T-helper 22 cell (primary cell): ENCODE results near the gene KLF15.

Experiments
- DNase-seq: peaks from one replicate; pipeline ENCODE4 v3.0.0-alpha.2; 2020; ENCODE audit warnings: low read depth

Gene KLF15

DNA sequence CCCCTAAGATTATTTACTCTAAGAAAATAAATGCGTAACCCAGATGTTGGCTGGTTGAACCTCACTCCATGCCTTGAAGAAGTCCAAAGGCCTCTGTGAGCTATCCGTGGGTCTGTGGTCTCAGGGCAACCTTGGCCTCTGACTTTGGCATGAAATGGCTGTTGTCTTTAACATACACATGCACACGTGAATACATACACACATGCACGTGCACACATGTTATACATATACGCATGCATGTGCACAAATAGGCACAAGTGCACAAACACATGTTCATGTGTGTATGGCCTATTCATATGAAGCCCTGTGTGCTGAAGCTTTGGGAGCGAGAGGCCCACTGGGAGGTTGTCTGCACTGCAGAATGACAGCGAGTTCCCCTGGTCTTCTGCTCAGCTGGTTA lies 50.8 kb downstream of the KLF15 start:
- DNase-seq, result no peak

DNA sequence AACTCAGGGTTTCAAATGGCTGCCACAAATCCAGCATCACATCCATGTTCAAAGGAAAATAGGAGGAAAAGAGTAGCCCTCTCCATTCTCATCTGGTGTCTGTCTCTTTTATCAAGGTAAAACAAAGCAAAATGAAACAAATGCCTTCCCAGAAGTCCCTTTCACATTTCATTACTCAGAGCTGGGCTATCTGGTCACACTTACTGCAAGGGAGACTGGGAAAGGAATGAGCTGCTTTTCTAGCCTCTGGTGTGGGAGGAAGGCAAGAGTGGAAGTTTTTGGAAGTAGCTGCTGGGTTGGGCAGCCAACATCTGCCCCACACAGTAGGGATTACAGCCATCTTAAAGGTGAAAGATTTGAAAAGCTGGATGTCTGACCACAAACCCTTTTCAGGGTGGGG lies 51.8 kb downstream of the KLF15 start:
- DNase-seq, result no peak

DNA sequence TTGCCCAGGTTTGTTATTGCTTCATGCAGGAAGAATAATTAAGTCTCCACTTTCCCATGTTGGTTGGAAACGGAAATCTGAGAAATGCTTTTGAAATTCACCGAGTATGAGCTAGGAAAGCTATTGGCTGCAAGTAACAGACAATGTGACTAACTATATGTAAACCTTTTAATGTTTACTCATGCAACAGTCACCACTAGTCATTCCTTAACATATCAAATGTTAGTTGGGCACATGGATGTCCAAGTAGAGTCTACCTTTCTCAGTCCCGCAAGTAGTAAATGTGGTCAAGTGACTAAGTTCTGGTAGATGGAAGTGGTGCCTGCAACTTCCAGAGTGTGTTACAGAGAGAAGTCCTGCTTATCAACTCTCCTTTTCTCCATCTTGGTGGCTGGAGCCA lies 52.5 kb downstream of the KLF15 start:
- DNase-seq, result no peak

DNA sequence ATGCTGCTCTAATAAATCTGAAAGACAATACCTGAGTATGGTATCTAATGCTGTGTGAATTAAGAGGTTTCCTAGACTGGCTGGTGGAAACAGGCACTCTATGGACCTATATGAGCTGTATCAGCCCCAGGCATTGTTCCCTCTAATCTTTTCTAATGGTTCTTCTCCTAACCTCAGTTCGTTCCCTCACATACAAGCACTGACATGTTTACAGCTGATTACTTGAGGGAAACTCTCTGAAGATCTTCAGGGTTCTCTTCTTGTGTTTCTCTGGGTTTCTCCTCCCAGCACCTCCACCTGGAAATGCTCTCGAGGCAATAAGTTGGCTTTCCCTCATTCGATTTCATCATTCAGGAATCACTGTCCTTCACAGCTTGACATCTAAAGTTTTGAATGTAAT lies 52.9 kb downstream of the KLF15 start:
- DNase-seq, result no peak

DNA sequence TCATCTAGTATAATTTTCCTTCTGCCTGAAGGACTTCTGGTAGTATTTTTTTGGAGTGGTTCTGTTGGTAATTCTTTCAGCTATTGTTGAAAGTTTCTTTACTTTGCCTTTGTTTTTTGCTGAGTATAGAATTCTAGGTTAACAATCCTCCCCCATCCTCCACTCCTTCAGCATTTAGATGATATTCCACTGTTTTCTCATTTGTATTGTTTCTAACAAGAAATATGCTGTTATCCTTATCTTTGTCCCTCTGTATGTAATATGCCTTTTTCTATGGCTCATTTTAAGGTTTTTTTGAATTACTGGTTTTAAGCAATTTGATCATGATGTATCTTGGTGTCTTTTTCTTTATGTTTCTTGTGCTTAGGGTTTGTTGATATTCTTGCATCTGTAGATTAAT lies 53.9 kb downstream of the KLF15 start:
- no peak for DNase-seq

DNA sequence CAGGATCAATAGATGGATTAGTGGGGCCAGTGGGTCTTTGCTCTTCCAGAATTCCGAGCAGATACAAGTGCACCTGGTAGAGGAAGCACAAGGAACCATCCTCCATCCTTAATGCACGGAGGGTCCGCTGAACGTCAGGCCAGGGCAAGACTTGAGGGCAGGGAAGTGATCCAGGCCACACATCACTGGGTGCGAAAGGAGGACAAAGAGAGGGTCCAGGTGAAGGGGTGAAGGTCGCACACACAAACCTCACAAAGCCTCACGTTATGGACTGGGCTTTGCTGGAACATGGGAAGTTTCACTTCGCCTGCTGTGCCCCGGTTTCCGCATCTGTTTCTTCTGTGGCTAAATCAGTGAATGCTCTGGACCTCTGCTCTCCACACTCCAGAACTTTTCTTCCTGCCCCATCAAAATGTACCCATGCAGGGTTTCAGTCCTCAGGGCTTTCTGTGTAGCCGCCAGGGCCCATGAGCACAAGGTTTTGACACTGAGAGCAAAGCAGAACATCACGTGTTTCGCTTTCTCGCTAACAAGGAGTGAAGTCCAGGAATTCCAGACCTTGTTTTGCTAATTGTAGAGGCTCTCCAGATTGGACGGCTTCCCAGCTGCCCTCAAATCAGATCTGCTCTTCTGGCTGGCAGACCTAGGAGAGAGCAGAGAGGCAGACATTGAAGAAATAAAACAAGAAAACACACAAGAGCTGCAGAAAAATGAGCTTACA lies 56.3 kb downstream of the KLF15 start:
- no peak for DNase-seq

DNA sequence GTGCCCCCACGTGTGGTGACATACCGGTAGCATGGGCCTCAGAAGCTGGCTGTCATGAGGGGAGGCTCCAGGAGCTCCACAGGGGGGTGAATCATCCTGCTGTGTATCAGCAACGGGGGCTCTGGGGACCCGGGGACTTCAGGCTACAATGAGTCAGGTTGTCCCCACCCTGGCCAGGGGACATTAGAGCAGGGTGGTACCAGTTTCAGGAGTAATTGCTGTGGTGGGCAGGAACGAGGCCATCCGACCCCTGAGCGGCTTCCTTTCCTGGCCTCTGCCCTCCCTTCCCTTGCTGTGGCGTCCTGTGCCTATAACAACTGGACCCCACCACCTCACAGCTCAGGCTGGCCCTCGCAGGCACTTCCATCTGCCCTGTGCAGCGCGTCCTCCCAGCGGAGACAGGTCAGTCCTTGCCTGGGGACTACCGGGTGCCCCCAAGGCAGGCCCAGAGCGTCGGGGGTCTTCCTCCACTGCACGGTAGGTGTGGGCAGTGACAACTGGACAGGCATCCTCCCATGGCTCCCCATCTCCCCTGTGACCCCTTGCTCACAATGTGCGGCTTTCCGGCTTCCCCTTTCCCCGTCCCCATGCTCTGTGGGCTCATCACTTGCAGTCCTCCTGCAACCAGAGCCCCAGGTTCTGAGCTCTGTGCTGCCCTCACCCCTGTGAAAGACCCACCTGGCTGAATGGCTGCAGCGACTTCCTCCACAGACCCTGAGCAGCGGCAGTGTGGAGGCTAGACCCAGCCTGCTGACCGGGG lies 57.0 kb downstream of the KLF15 start:
- DNase-seq, result no peak

DNA sequence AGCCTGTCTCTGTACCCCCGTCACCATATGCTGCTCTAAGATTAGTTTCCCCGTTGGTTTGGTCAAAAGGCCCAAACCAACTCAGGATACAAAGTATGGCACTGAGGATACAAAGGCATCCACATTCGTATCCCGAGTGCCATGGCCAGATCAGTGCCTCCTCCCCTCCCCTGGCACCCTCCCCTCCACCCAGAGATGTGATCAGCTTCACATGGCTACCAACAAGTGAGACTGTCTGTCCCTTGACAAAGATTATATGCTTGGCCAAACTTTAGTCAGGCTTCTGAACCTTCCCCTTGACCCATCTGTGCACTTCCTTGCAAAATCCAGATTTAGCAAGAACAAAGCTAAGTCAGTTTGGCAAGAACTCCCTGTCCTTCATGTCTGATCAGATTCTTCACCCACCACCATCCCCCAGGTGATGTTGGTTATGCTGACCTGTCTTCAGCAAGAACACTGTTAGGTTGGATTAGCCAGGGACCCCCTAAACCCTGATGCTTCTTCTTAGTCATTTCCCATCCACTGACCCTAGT lies 61.7 kb downstream of the KLF15 start:
- no peak for DNase-seq

DNA sequence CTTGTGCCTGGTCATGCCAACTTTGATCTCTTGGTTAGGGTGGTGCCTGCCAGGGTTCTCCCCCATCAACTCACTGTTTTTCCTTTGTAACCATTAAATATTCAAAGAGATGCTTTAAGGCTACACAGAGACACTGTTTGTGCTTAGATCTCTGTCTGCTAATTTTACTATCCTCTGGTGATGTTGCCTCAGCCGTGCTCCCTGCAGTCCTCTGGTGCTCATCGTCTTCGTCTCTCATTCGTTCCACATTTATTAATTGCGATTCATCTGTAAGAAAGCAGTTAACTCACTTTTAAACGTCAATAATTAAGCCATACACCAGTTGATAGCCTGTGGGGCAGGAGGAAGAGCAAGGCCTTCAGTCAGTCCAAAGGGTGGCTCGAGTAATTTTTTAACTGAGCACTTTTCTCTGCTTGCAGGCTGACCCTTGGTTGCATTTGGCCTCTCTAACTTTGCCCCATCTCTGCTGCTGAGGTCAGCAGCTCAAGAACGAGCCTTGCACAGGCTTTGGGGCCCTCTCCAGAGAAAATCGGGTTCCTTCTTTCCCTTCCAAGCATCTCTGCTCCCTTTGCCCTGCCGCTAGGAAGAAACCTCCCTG lies 62.9 kb downstream of the KLF15 start:
- DNase-seq, result no peak

DNA sequence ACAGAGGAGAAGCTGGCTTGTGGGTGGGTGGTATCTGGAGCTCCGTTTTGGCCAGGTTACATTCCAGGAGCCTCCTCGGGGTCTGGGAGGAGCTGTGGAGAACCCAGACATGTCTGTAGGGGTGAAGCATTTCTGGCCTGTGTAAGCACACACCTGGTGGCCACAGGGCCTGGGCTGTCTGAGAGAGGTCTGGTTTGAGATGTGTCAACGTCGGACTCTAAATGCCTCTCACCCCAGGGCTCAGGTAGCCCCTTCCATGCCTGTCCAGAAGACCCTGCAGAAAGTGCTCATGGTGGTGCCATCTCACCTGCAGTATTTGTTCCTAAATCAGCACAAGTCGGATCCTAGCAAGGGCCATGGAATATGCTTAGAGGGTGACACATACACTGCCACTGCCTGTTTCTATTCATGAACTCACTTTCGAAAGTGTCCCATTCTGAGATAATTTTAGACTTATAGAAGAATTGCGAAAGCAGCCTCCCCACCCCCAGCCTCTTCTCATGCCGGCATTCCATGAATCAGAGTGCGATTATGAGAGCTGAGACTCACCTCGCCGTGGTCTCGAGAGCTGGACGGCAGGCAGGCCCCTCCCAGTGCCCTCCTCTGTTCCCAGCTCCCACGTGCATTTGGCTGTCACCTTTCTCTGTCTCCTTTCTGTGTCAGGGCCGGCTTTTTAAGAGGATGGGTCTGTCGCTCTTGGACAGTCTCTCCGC lies 63.7 kb downstream of the KLF15 start:
- DNase-seq, result no peak
